SK-N-SH (cell line): ENCODE results near the gene IDH1. TPM values are rescaled to one million over a fixed set of nuclear protein-coding genes. Genes with fewer than 3 reads are reported as not detected.

Experiments used
- CTCF ChIA-PET: fragments of 300-600, 350-600 bp; formaldehyde crosslinking; extraction: SDS; loops from one replicate; lab custom pipeline; 2021; lab: Yijun Ruan, JAX
- POLR2A ChIA-PET: fragments of 350-600 bp; sonication (Branson Sonifier 250); formaldehyde crosslinking; extraction: SDS; loops from one replicate; lab custom pipeline; 2020; ENCODE audit warnings: antibody characterized with exemption, inconsistent platforms; lab: Yijun Ruan, JAX
- DNase-seq: peaks from one replicate; pipeline ENCODE4 v3.0.0; 2012
- H2AFZ ChIP-seq: fragments of 200-600 bp; sonication (generic); 2 replicates; pipeline ENCODE4 v1.8.1; 2016; ENCODE audit warnings: antibody characterized with exemption, mild to moderate bottlenecking, low read depth
- H3F3A ChIP-seq: fragments of 200-600 bp; sonication (generic); replicated peaks from 2 replicates; pipeline ENCODE3; 2016; ENCODE audit warnings: antibody characterized with exemption, mild to moderate bottlenecking; ENCODE audit not compliant: insufficient read depth
- H3K27ac ChIP-seq, 2 experiments: fragments of 200-500 bp in 1 of 2; fragments of 200-600 bp in 1 of 2; sonication (Bioruptor generic) in 1 of 2; sonication (generic), shearing (Covaris generic) in 1 of 2; 2 replicates each; pipeline versions ENCODE4 v1.5.1 to v1.6.1; 2014 to 2016; ENCODE audit warnings: low read depth in 2 of 2, inconsistent platforms in 1 of 2, low read length in 1 of 2, mild to moderate bottlenecking in 1 of 2, mixed read lengths in 1 of 2
- H3K27me3 ChIP-seq: fragments of 200-600 bp; sonication (generic), shearing (Covaris generic); 2 replicates; pipeline ENCODE4 v1.6.1; 2016; ENCODE audit warnings: mixed run types; ENCODE audit not compliant: insufficient read depth
- H3K36me3 ChIP-seq, 2 experiments: fragments of 200-500 bp in 1 of 2; fragments of 200-600 bp in 1 of 2; sonication (Bioruptor generic) in 1 of 2; sonication (generic) in 1 of 2; replicated peaks in 1 of 2; 2 replicates each; pipeline versions ENCODE3 to v1.5.1; 2014 to 2016; ENCODE audit warnings: low read length in 1 of 2, mild to moderate bottlenecking in 1 of 2; ENCODE audit not compliant: insufficient read depth in 2 of 2, control insufficient read depth in 1 of 2
- H3K4me1 ChIP-seq, 2 experiments: fragments of 200-500 bp in 1 of 2; fragments of 200-600 bp in 1 of 2; sonication (Bioruptor generic) in 1 of 2; sonication (generic), shearing (Covaris generic) in 1 of 2; 2 replicates each; pipeline versions ENCODE4 v1.5.1 to v1.6.1; 2014 to 2016; ENCODE audit warnings: low read depth in 1 of 2, low read length in 1 of 2, mixed run types in 1 of 2; ENCODE audit not compliant: insufficient read depth in 2 of 2, control insufficient read depth in 1 of 2
- H3K4me2 ChIP-seq: fragments of 200-600 bp; sonication (generic), shearing (Covaris generic); 2 replicates; pipeline ENCODE4 v1.6.1; 2017; ENCODE audit warnings: mixed run types
- H3K4me3 ChIP-seq, 2 experiments: fragments of 200-500 bp in 1 of 2; fragments of 200-600 bp in 1 of 2; sonication (Bioruptor generic) in 1 of 2; sonication (generic), shearing (Covaris generic) in 1 of 2; 2 replicates each; pipeline versions ENCODE4 v1.5.1 to v1.8.1; 2014 to 2016; ENCODE audit warnings: low read depth in 2 of 2, inconsistent platforms in 1 of 2, low read length in 1 of 2, mild to moderate bottlenecking in 1 of 2, mixed read lengths in 1 of 2, moderate library complexity in 1 of 2
- H3K79me2 ChIP-seq: fragments of 200-600 bp; sonication (generic); 2 replicates; pipeline ENCODE4 v1.8.1; 2017; ENCODE audit warnings: mild to moderate bottlenecking; ENCODE audit not compliant: insufficient read depth
- H3K9ac ChIP-seq: fragments of 200-600 bp; sonication (generic); 2 replicates; pipeline ENCODE4 v1.6.1; 2017; ENCODE audit warnings: mixed run types
- H3K9me2 ChIP-seq: fragments of 200-600 bp; sonication (generic); 2 replicates; pipeline ENCODE4 v1.6.1; 2017; ENCODE audit warnings: mixed run types
- H3K9me3 ChIP-seq: fragments of 200-600 bp; sonication (generic); 2 replicates; pipeline ENCODE4 v1.6.1; 2017; ENCODE audit warnings: mixed run types, mild to moderate bottlenecking, moderate library complexity
- H4K20me1 ChIP-seq: fragments of 200-600 bp; sonication (generic); 2 replicates; pipeline ENCODE4 v1.6.1; 2017; ENCODE audit warnings: mild to moderate bottlenecking, mixed run types; ENCODE audit not compliant: insufficient read depth
- CTCF ChIP-seq: fragments of 200-600 bp; sonication (generic); IDR thresholded peaks from 2 replicates; pipeline ENCODE4 v1.6.1; 2017; ENCODE audit warnings: antibody characterized with exemption, mild to moderate bottlenecking, moderate library complexity
- ELF1 ChIP-seq: IDR thresholded peaks from 2 replicates; pipeline ENCODE4 v1.4.0; 2012
- EZH2phosphoT487 ChIP-seq: fragments of 200-600 bp; sonication (generic); IDR thresholded peaks from 2 replicates; pipeline ENCODE4 v1.6.1; 2017; ENCODE audit warnings: low read depth, mixed run types, mild to moderate bottlenecking, antibody characterized with exemption, moderate library complexity, borderline replicate concordance
- GABPA ChIP-seq: IDR thresholded peaks from 2 replicates; pipeline ENCODE4 v1.4.0; 2012; ENCODE audit warnings: low read depth, mild to moderate bottlenecking
- IRF3 ChIP-seq: fragments of 150-350 bp; IDR thresholded peaks from 2 replicates; pipeline ENCODE4 v1.6.1; 2016; ENCODE audit warnings: mild to moderate bottlenecking, low read depth, low read length
- MEF2A ChIP-seq: IDR thresholded peaks from 2 replicates; pipeline ENCODE4 v1.4.0; 2012; ENCODE audit warnings: low read depth, borderline replicate concordance
- MXI1 ChIP-seq: IDR thresholded peaks from 2 replicates; pipeline ENCODE4 v1.6.1; 2012; ENCODE audit warnings: mild to moderate bottlenecking, low read depth, low read length, improper control_type of control experiment
- NRF1 ChIP-seq: IDR thresholded peaks from 2 replicates; pipeline ENCODE4 v1.6.1; 2012; ENCODE audit warnings: low read depth, mild to moderate bottlenecking, low read length
- POLR2AphosphoS5 ChIP-seq: IDR thresholded peaks from 2 replicates; pipeline ENCODE4 v1.6.1; 2012; ENCODE audit warnings: low read depth, low read length
- RCOR1 ChIP-seq: fragments of 150-350 bp; IDR thresholded peaks from 2 replicates; pipeline ENCODE4 v1.6.1; 2017; ENCODE audit warnings: antibody characterized with exemption, low read length
- RXRA ChIP-seq: IDR thresholded peaks from 2 replicates; pipeline ENCODE4 v1.4.0; 2012; ENCODE audit warnings: low read depth, mild to moderate bottlenecking, borderline replicate concordance
- SIN3A ChIP-seq: IDR thresholded peaks from 2 replicates; pipeline ENCODE4 v1.6.1; 2012; ENCODE audit warnings: low read depth, mild to moderate bottlenecking, low read length, moderate library complexity, borderline replicate concordance
- SMC3 ChIP-seq: IDR thresholded peaks from 2 replicates; pipeline ENCODE4 v1.6.1; 2012; ENCODE audit warnings: low read depth, low read length, improper control_type of control experiment
- TCF12 ChIP-seq: IDR thresholded peaks from 2 replicates; pipeline ENCODE4 v1.4.0; 2012
- YY1 ChIP-seq: IDR thresholded peaks from 2 replicates; pipeline ENCODE4 v1.4.0; 2012; ENCODE audit warnings: low read depth, mild to moderate bottlenecking
- WGBS: methylation state at CpG from one replicate; pipeline ENCODE4 v1.1.6; 2017; ENCODE audit warnings: low lambda C conversion rate; 5-methylcytosine and 5-hydroxymethylcytosine counted together
- polyA plus RNA-seq, 3 experiments: library from polyadenylated mRNA; depleted of rRNA; stranded (reverse); fragments of >200 nt; gene quantifications; 2 replicates each; pipeline ENCODE4 v1.2.3, GENCODE V29; 2012
- TF ChIP-seq, protein P1 (sequence below): IDR thresholded peaks from 2 replicates; pipeline ENCODE4 v1.4.0; 2012; ENCODE audit warnings: low read depth, borderline replicate concordance
- TF ChIP-seq, protein P2 (sequence below): IDR thresholded peaks from 2 replicates; pipeline ENCODE4 v1.4.0; 2012; ENCODE audit warnings: low read depth, borderline replicate concordance
- TF ChIP-seq, protein P3 (sequence below): IDR thresholded peaks from 2 replicates; pipeline ENCODE4; 2012
- TF ChIP-seq, protein P4 (sequence below): fragments of 150-350 bp; IDR thresholded peaks from 2 replicates; pipeline ENCODE4 v1.6.1; 2017; ENCODE audit warnings: antibody characterized with exemption, low read length, low read depth, borderline replicate concordance

The IDH1 gene
- polyA plus RNA-seq, 1 of the 3 experiments (the other 2 are of a cell fraction), result 43.4 TPM

- Histone ChIP-seq H3K27me3 (no peaks in the 10 kb centered on the region), H3K79me2 (no peaks in the 10 kb centered on the region), H3K27ac (no peak overlapping the region), H3K4me2 (no peak overlapping the region), H3K4me3 (no peak overlapping the region), H3K36me3 (peaks cover 7 to 25% of the 10 kb centered on the region in 2 experiments), H4K20me1 (no peaks in the 10 kb centered on the region), H2AFZ (no peak overlapping the region), H3F3A (peaks cover 3% of the 10 kb centered on the region), H3K4me1 (no peaks in the 10 kb centered on the region), H3K9me2 (no peaks in the 10 kb centered on the region), H3K9me3 (no peaks in the 10 kb centered on the region), H3K9ac (no peak overlapping the region)
- ChIA-PET POLR2A (no interaction called here), CTCF (interaction anchor here (0.8 to 1.9 kb wide), 5 partner anchors 14 to 133 kb away, joined by 3 to 6 read pairs (median 4); partner anchors contain the start of gene IDH1)
- TF ChIP-seq GABPA (no peak), SIN3A (no peak), YY1 (no peak), RCOR1 (no peak), IRF3 (no peak), EZH2phosphoT487 (no peak), MXI1 (no peak), NRF1 (no peak), CTCF (no peak), MEF2A (no peak), ELF1 (no peak), POLR2AphosphoS5 (no peak), TCF12 (no peak), RXRA (no peak), SMC3 (no peak)
- TF ChIP-seq, protein P1, sequence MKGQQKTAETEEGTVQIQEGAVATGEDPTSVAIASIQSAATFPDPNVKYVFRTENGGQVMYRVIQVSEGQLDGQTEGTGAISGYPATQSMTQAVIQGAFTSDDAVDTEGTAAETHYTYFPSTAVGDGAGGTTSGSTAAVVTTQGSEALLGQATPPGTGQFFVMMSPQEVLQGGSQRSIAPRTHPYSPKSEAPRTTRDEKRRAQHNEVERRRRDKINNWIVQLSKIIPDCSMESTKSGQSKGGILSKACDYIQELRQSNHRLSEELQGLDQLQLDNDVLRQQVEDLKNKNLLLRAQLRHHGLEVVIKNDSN, result no peak
- TF ChIP-seq, protein P2, sequence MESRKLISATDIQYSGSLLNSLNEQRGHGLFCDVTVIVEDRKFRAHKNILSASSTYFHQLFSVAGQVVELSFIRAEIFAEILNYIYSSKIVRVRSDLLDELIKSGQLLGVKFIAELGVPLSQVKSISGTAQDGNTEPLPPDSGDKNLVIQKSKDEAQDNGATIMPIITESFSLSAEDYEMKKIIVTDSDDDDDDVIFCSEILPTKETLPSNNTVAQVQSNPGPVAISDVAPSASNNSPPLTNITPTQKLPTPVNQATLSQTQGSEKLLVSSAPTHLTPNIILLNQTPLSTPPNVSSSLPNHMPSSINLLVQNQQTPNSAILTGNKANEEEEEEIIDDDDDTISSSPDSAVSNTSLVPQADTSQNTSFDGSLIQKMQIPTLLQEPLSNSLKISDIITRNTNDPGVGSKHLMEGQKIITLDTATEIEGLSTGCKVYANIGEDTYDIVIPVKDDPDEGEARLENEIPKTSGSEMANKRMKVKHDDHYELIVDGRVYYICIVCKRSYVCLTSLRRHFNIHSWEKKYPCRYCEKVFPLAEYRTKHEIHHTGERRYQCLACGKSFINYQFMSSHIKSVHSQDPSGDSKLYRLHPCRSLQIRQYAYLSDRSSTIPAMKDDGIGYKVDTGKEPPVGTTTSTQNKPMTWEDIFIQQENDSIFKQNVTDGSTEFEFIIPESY, result no peak
- TF ChIP-seq, protein P3, sequence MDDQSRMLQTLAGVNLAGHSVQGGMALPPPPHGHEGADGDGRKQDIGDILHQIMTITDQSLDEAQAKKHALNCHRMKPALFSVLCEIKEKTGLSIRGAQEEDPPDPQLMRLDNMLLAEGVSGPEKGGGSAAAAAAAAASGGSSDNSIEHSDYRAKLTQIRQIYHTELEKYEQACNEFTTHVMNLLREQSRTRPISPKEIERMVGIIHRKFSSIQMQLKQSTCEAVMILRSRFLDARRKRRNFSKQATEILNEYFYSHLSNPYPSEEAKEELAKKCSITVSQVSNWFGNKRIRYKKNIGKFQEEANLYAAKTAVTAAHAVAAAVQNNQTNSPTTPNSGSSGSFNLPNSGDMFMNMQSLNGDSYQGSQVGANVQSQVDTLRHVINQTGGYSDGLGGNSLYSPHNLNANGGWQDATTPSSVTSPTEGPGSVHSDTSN, result no peak
- TF ChIP-seq, protein P4, sequence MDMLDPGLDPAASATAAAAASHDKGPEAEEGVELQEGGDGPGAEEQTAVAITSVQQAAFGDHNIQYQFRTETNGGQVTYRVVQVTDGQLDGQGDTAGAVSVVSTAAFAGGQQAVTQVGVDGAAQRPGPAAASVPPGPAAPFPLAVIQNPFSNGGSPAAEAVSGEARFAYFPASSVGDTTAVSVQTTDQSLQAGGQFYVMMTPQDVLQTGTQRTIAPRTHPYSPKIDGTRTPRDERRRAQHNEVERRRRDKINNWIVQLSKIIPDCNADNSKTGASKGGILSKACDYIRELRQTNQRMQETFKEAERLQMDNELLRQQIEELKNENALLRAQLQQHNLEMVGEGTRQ, result no peak
- no peak for DNase-seq
- 100% methylated on average over 1 of the region's 1 CpG for WGBS
Measured at GRCh38 chr2:208234786-208235185, 20.1 kb downstream of the IDH1 start.
